H1 (cell line): Measurements from ENCODE around the gene KDELR1. TPM values are rescaled to one million over a fixed set of nuclear protein-coding genes. Genes with fewer than 3 reads are reported as not detected.

ENCODE experiments used
- CTCF ChIA-PET: fragments of 300-600 bp; sonication (Branson Sonifier 250); formaldehyde crosslinking; loops from one replicate; lab custom pipeline; 2021; ENCODE audit not compliant: partially characterized antibody; lab: Charles Lee
- POLR2A ChIA-PET: fragments of 300-600 bp; sonication (Branson Sonifier 250); formaldehyde crosslinking; loops from one replicate; lab custom pipeline; 2021; ENCODE audit warnings: inconsistent platforms; ENCODE audit not compliant: partially characterized antibody; lab: Charles Lee
- DNase-seq, 2 experiments: peaks; one replicate each; pipeline versions ENCODE4 v3.0.0 to v3.0.0-alpha.2; 2010 to 2022; ENCODE audit warnings: low spot score in 2 of 2, low read depth in 1 of 2, mixed read lengths in 1 of 2
- FAIRE-seq: peaks from 2 replicates; lab custom pipeline; 2011; peaks lifted over from hg19 to GRCh38; lab: Jason Lieb, UNC
- H2AFZ ChIP-seq: 2 replicates; pipeline ENCODE4 v1.8.1; 2012; ENCODE audit warnings: low read length, inconsistent platforms
- H2AK5ac ChIP-seq: 2 replicates; pipeline ENCODE4 v1.6.1; 2013; ENCODE audit warnings: low read depth, low read length
- H2BK120ac ChIP-seq: replicated peaks from 2 replicates; pipeline ENCODE3; 2013; ENCODE audit warnings: low read depth, low read length, inconsistent platforms
- H2BK12ac ChIP-seq: 2 replicates; pipeline ENCODE4 v1.6.1; 2013; ENCODE audit warnings: low read depth, low read length
- H2BK15ac ChIP-seq: 2 replicates; pipeline ENCODE4 v1.6.1; 2013; ENCODE audit warnings: low read length
- H2BK20ac ChIP-seq: 2 replicates; pipeline ENCODE4 v1.6.1; 2013; ENCODE audit warnings: low read length
- H2BK5ac ChIP-seq: 2 replicates; pipeline ENCODE4 v1.6.1; 2013; ENCODE audit warnings: low read depth, low read length
- H3K14ac ChIP-seq: 2 replicates; pipeline ENCODE4 v1.6.1; 2013; ENCODE audit warnings: inconsistent platforms; ENCODE audit not compliant: insufficient read length
- H3K18ac ChIP-seq: 2 replicates; pipeline ENCODE4 v1.6.1; 2013; ENCODE audit warnings: low read length; ENCODE audit errors: extremely low read depth
- H3K23ac ChIP-seq: 2 replicates; pipeline ENCODE4 v1.6.1; 2013; ENCODE audit warnings: inconsistent platforms; ENCODE audit not compliant: insufficient read length
- H3K23me2 ChIP-seq: 2 replicates; pipeline ENCODE4 v1.6.1; 2013; ENCODE audit warnings: low read depth, low read length
- H3K27ac ChIP-seq: 2 replicates; pipeline ENCODE4 v1.6.1; 2011; ENCODE audit warnings: low read depth, low read length, inconsistent platforms
- H3K27me3 ChIP-seq, 4 experiments: replicated peaks in 1 of 4; 1 replicate in 1 of 4; 2 replicates in 3 of 4; pipeline versions ENCODE4 v1.6.1 to v1.8.1; 2011 to 2013; ENCODE audit warnings: low read length in 3 of 4, mild to moderate bottlenecking in 3 of 4, inconsistent platforms in 2 of 4, mixed read lengths in 2 of 4, moderate library complexity in 1 of 4; ENCODE audit not compliant: control insufficient read depth in 3 of 4, insufficient read depth in 3 of 4; ENCODE audit errors: extremely low read depth in 1 of 4
- H3K36me3 ChIP-seq, 4 experiments: 2 replicates each; pipeline versions ENCODE4 v1.6.1 to v1.8.1; 2011 to 2013; ENCODE audit warnings: mild to moderate bottlenecking in 4 of 4, low read length in 3 of 4, moderate library complexity in 2 of 4, control low read depth in 1 of 4, inconsistent platforms in 1 of 4; ENCODE audit not compliant: insufficient read depth in 4 of 4, control insufficient read depth in 2 of 4
- H3K4ac ChIP-seq: replicated peaks from 2 replicates; pipeline ENCODE3; 2013; ENCODE audit warnings: low read length, low read depth, mixed read lengths, inconsistent platforms; ENCODE audit not compliant: insufficient read length
- H3K4me1 ChIP-seq, 4 experiments: replicated peaks in 1 of 4; 1 replicate in 1 of 4; 2 replicates in 3 of 4; pipeline versions ENCODE4 v1.6.1 to v1.8.1; 2011 to 2013; ENCODE audit warnings: low read length in 3 of 4, inconsistent platforms in 2 of 4, mixed read lengths in 1 of 4; ENCODE audit not compliant: insufficient read depth in 4 of 4, control insufficient read depth in 3 of 4
- H3K4me2 ChIP-seq, 2 experiments: 2 replicates each; pipeline versions ENCODE4 v1.6.1 to v1.8.1; 2011 to 2013; ENCODE audit warnings: low read depth in 2 of 2, low read length in 2 of 2, control low read depth in 1 of 2, inconsistent platforms in 1 of 2, mild to moderate bottlenecking in 1 of 2; ENCODE audit not compliant: insufficient read depth in 1 of 2
- H3K4me3 ChIP-seq, 4 experiments: fragments of 200-600, 300-600 bp in 1 of 4; sonication (generic), shearing (Covaris generic), sonication (Bioruptor Twin) in 1 of 4; 2 replicates each; pipeline versions ENCODE4 v1.5.1 to v1.8.1; 2011 to 2016; ENCODE audit warnings: low read length in 4 of 4, low read depth in 3 of 4, control low read depth in 2 of 4, inconsistent platforms in 2 of 4, mild to moderate bottlenecking in 2 of 4, mixed read lengths in 1 of 4, moderate library complexity in 1 of 4; ENCODE audit not compliant: insufficient read depth in 2 of 4; ENCODE audit errors: extremely low read depth in 1 of 4
- H3K56ac ChIP-seq: replicated peaks from 2 replicates; pipeline ENCODE3; 2013; ENCODE audit warnings: low read depth, mild to moderate bottlenecking, mixed read lengths, low read length, inconsistent platforms; ENCODE audit not compliant: insufficient read length
- H3K79me1 ChIP-seq: 2 replicates; pipeline ENCODE4 v1.6.1; 2013; ENCODE audit warnings: low read depth, low read length, control low read depth
- H3K79me2 ChIP-seq, 2 experiments: 2 replicates each; pipeline versions ENCODE4 v1.6.1 to v1.8.1; 2012 to 2013; ENCODE audit warnings: low read length in 2 of 2, mild to moderate bottlenecking in 2 of 2, inconsistent platforms in 1 of 2; ENCODE audit not compliant: insufficient read depth in 2 of 2, control insufficient read depth in 1 of 2
- H3K9ac ChIP-seq, 4 experiments: replicated peaks in 1 of 4; 1 replicate in 1 of 4; 2 replicates in 3 of 4; pipeline versions ENCODE4 v1.6.1 to v1.8.1; 2011 to 2013; ENCODE audit warnings: low read depth in 3 of 4, low read length in 3 of 4, control low read depth in 2 of 4, mild to moderate bottlenecking in 2 of 4, moderate library complexity in 2 of 4, inconsistent platforms in 1 of 4; ENCODE audit errors: extremely low read depth in 1 of 4
- H3K9me3 ChIP-seq, 2 experiments: 2 replicates each; pipeline versions ENCODE4 v1.6.1 to v1.8.1; 2012 to 2013; ENCODE audit warnings: mild to moderate bottlenecking in 2 of 2, moderate library complexity in 2 of 2, control low read depth in 1 of 2, inconsistent platforms in 1 of 2, low read depth in 1 of 2, low read length in 1 of 2, mixed read lengths in 1 of 2; ENCODE audit not compliant: insufficient read depth in 2 of 2
- H4K20me1 ChIP-seq, 2 experiments: replicated peaks in 1 of 2; 2 replicates each; pipeline versions ENCODE3 to v1.8.1; 2011 to 2013; ENCODE audit warnings: inconsistent platforms in 2 of 2, low read length in 2 of 2, mild to moderate bottlenecking in 1 of 2; ENCODE audit not compliant: insufficient read depth in 2 of 2, control insufficient read depth in 1 of 2
- H4K5ac ChIP-seq: 2 replicates; pipeline ENCODE4 v1.6.1; 2013; ENCODE audit warnings: low read length, low read depth, mixed read lengths, inconsistent platforms; ENCODE audit not compliant: insufficient read length
- H4K8ac ChIP-seq: 2 replicates; pipeline ENCODE4 v1.8.0; 2013; ENCODE audit warnings: mild to moderate bottlenecking, moderate library complexity, low read length, inconsistent platforms; ENCODE audit not compliant: insufficient read depth; ENCODE audit errors: extremely low read depth
- H4K91ac ChIP-seq: replicated peaks from 2 replicates; pipeline ENCODE3; 2013; ENCODE audit warnings: low read length, mixed read lengths, inconsistent platforms; ENCODE audit not compliant: insufficient read length
- BACH1 ChIP-seq: IDR thresholded peaks from 2 replicates; pipeline ENCODE4 v1.6.1; 2012; ENCODE audit warnings: low read length, improper control_type of control experiment
- E2F6 ChIP-seq: IDR thresholded peaks from 2 replicates; pipeline ENCODE4 v1.6.1; 2012; ENCODE audit warnings: inconsistent platforms
- EZH2 ChIP-seq: fragments of 200-600 bp; sonication (generic); IDR thresholded peaks from 2 replicates; pipeline ENCODE4 v1.7.1; 2012; ENCODE audit warnings: low read depth, mild to moderate bottlenecking, moderate library complexity, low read length, inconsistent platforms; ENCODE audit not compliant: severe bottlenecking
- GABPA ChIP-seq: IDR thresholded peaks from 2 replicates; pipeline ENCODE4 v1.6.1; 2011; ENCODE audit warnings: mild to moderate bottlenecking, low read length, moderate library complexity, borderline replicate concordance; ENCODE audit not compliant: insufficient read depth
- GTF2F1 ChIP-seq: IDR thresholded peaks from 2 replicates; pipeline ENCODE4 v1.6.1; 2012; ENCODE audit warnings: low read depth, low read length, improper control_type of control experiment, borderline replicate concordance
- KDM5A ChIP-seq: fragments of 200-600 bp; IDR thresholded peaks from 2 replicates; pipeline ENCODE4 v1.7.1; 2012; ENCODE audit warnings: mild to moderate bottlenecking, low read length, inconsistent platforms, mixed read lengths
- NANOG ChIP-seq: IDR thresholded peaks from 2 replicates; pipeline ENCODE4 v1.6.1; 2011; ENCODE audit warnings: low read length, low read depth, mild to moderate bottlenecking, inconsistent platforms; ENCODE audit not compliant: insufficient read depth, poor library complexity, severe bottlenecking
- RFX5 ChIP-seq: IDR thresholded peaks from 2 replicates; pipeline ENCODE4 v1.6.1; 2011; ENCODE audit warnings: low read depth, low read length, improper control_type of control experiment, borderline replicate concordance
- RXRA ChIP-seq: IDR thresholded peaks from 2 replicates; pipeline ENCODE4 v1.6.1; 2011; ENCODE audit warnings: low read depth, mild to moderate bottlenecking, low read length, moderate library complexity; ENCODE audit not compliant: insufficient read depth
- SUZ12 ChIP-seq: fragments of 200-600 bp; sonication (generic); IDR thresholded peaks from 2 replicates; pipeline ENCODE4 v1.6.1; 2012; ENCODE audit warnings: mild to moderate bottlenecking, inconsistent platforms, low read length, moderate library complexity, mixed read lengths
- TAF7 ChIP-seq: optimal IDR thresholded peaks from 2 replicates; pipeline ENCODE3; 2011; ENCODE audit warnings: low read depth, mild to moderate bottlenecking, inconsistent platforms, low read length, moderate library complexity, borderline replicate concordance
- TCF12 ChIP-seq: IDR thresholded peaks from 2 replicates; pipeline ENCODE4 v1.6.1; 2011; ENCODE audit warnings: low read depth, mild to moderate bottlenecking, low read length
- ZNF274 ChIP-seq: IDR thresholded peaks from 2 replicates; pipeline ENCODE4 v1.7.0; 2012; ENCODE audit warnings: low read length, borderline replicate concordance; ENCODE audit errors: extremely low read depth
- WGBS, 2 experiments: shearing (Covaris generic) in 1 of 2; methylation state at CpG; one replicate each; pipeline versions ENCODE4 v1.1.6 to v1.1.7; 2013 to 2015; ENCODE audit warnings: low lambda C conversion rate in 2 of 2, mixed read lengths in 2 of 2, inconsistent platforms in 1 of 2, low coverage in 1 of 2, missing lambda C conversion rate in 1 of 2; ENCODE audit not compliant: insufficient replicate concordance in 2 of 2, insufficient coverage in 1 of 2, insufficient read length in 1 of 2; ENCODE audit errors: extremely low coverage in 1 of 2, missing lambda C conversion rate in 1 of 2; 5-methylcytosine and 5-hydroxymethylcytosine counted together
- polyA plus RNA-seq, 7 experiments: library from polyadenylated mRNA; depleted of rRNA in 3 of 7; stranded (reverse) in 5 of 7; unstranded in 2 of 7; fragments of >200 nt in 5 of 7; fragments of 200-250 nt in 2 of 7; gene quantifications; 1 replicate in 5 of 7; 2 replicates in 1 of 7; 4 replicates in 1 of 7; pipeline versions ENCODE4 v1.2.1 to v1.2.3, GENCODE V29; 2011 to 2013; ENCODE audit warnings: missing spikeins in 2 of 7, mixed read lengths in 2 of 7
- total RNA-seq: library from RNA; stranded (reverse); fragmentation: NEBNext Ultra II Directional; extraction: Animal tissue kit (Norgen Biotek cat#: 25700); gene quantifications from 2 replicates; pipeline ENCODE4 v1.2.1, GENCODE V29; 2021

The KDELR1 gene
- total and polyA plus RNA-seq, 2 of the 8 experiments (the other 6 are each of a cell fraction or from before 2014, with no cell fraction given), result 225 to 231 TPM

DNA sequence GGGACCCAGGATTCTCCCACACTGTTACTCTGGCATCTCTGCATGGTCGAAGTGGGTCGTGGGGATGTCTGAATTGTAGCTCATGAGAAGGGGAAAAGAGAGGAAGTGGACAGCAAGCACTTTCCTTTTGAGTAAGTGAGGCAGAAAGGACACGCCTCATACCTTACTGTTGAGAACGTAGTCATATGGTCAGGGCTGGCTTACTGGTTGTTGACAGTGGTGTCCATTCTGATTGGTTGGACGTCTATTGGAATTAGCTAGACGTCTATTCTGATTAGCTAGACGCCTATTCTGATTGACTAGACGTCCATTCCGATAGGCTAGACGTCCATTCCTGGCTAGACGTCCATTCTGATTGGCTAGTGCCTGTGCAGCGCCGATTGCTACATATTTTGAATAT, 14.5 kb upstream of the KDELR1 start:
- no peak overlapping the region for H3K4ac ChIP-seq
- no peak overlapping the region for H3K14ac ChIP-seq
- ChIA-PET POLR2A (interaction anchor here (1.0 to 1.5 kb wide), 5 partner anchors 9 to 62 kb away, joined by 3 to 4 read pairs (median 3); no protein-coding TSS in a partner anchor), CTCF (interaction anchor here (1.0 to 2.5 kb wide), 2 partner anchors 9 to 40 kb away, joined by 4 to 8 read pairs; partner anchors contain the start of gene GRWD1)
- no peak overlapping the region for H3K56ac ChIP-seq
- peaks cover 8 to 12% (median 10%) of the 10 kb centered on the region in 4 experiments; a peak in 6 of 7 replicates for H3K4me1 ChIP-seq
- H4K20me1 ChIP-seq, result no peaks in the 10 kb centered on the region
- no peak overlapping the region for H2BK20ac ChIP-seq
- H3K23me2 ChIP-seq, result peaks cover 1% of the 10 kb centered on the region; the same call in 1 of the 2 replicates
- H2AFZ ChIP-seq, result no peak overlapping the region
- no peak overlapping the region for H3K4me2 ChIP-seq
- no peak overlapping the region for H2BK15ac ChIP-seq
- H3K36me3 ChIP-seq, result no peaks in the 10 kb centered on the region
- H4K8ac ChIP-seq, result no peak overlapping the region
- no peak overlapping the region for H2AK5ac ChIP-seq
- H2BK12ac ChIP-seq, result no peak overlapping the region
- H3K27me3 ChIP-seq, result no peaks in the 10 kb centered on the region
- no peak for DNase-seq
- no peaks in the 10 kb centered on the region; the same call in none of the 2 replicates for H3K79me1 ChIP-seq
- no peak overlapping the region for H3K9ac ChIP-seq
- no peak overlapping the region for H2BK120ac ChIP-seq
- no peak overlapping the region for H3K18ac ChIP-seq
- no peak overlapping the region for H3K23ac ChIP-seq
- no peak overlapping the region for H4K91ac ChIP-seq
- no peaks in the 10 kb centered on the region for H3K79me2 ChIP-seq
- WGBS, 2 experiments, result 91% methylated on average over 13 of the region's 13 CpGs; no CpG with 5 or more reads in 1 of the 2 experiments
- no peak overlapping the region for H3K4me3 ChIP-seq
- FAIRE-seq, result peak; percentile 32
- H3K27ac ChIP-seq, result no peak overlapping the region
- no peak overlapping the region for H4K5ac ChIP-seq
- H2BK5ac ChIP-seq, result no peak overlapping the region
- H3K9me3 ChIP-seq, result no peaks in the 10 kb centered on the region
- no peak for TF ChIP-seq E2F6
- no peak for TF ChIP-seq EZH2
- TF ChIP-seq RXRA, result no peak
- TF ChIP-seq BACH1, result no peak
- no peak for TF ChIP-seq NANOG
- no peak for TF ChIP-seq GTF2F1
- no peak for TF ChIP-seq RFX5
- TF ChIP-seq TCF12, result no peak
- TF ChIP-seq KDM5A, result no peak
- TF ChIP-seq ZNF274, result no peak
- no peak for TF ChIP-seq TAF7
- no peak for TF ChIP-seq GABPA
- no peak for TF ChIP-seq SUZ12
